ENCODE results near the gene ADAMTS14. TPM values are rescaled to one million over a fixed set of nuclear protein-coding genes. Genes with fewer than 3 reads are reported as not detected.

ADAMTS14 gene
- total RNA-seq, 1 experiment from 2014 or later, result 0.14 TPM

DNA sequence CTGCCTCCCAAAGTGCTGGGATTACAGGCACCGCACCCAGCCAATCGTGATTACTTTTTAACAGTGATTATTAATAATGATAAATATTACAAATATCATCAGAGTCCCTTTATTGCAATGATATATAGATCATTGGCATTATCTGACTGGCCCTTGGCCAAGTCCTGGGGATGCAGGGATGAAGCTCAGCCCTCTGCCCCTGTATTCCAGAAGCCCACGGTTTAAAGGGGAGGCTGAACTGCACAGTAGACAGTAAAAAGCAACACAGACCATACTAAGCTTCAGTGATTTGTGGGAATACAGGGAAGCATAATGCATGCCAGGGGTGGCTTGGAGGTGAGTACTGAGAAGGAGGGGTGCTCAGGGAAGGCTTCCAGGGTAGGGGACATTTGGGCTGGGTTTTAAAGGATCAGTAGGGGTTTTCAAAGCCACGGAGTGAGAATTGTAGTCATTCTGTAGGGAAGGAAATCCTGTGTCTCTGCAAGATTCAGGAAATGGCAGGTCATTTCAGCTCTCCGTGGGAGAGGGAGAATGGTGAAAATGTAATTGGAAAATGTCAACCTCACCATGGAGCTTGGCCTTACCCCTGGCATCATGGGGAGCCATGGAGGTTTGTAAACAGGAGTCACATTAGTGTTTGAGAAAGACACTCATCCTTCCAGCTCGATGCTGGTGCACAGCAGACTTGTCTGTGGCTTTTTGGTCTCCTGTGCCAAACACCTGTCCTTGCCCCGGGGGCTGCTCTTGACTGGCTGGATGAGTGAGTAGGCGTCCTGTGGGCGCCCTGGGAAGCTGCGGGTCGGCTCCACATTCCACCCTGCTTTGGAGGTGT lies 8.8 kb downstream of the ADAMTS14 start:
- TF ChIP-seq, protein P1, sequence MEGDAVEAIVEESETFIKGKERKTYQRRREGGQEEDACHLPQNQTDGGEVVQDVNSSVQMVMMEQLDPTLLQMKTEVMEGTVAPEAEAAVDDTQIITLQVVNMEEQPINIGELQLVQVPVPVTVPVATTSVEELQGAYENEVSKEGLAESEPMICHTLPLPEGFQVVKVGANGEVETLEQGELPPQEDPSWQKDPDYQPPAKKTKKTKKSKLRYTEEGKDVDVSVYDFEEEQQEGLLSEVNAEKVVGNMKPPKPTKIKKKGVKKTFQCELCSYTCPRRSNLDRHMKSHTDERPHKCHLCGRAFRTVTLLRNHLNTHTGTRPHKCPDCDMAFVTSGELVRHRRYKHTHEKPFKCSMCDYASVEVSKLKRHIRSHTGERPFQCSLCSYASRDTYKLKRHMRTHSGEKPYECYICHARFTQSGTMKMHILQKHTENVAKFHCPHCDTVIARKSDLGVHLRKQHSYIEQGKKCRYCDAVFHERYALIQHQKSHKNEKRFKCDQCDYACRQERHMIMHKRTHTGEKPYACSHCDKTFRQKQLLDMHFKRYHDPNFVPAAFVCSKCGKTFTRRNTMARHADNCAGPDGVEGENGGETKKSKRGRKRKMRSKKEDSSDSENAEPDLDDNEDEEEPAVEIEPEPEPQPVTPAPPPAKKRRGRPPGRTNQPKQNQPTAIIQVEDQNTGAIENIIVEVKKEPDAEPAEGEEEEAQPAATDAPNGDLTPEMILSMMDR (IDR thresholded peaks at IDR 0.05; ENCODE audit: unreplicated experiment), result no peak
- DNase-seq, result no peak
- Mint-ChIP-seq H3K4me1 (ENCODE audit: low read depth, unreplicated experiment) (no peaks in the 10 kb centered on the region), H3K36me3 (ENCODE audit: insufficient read depth, unreplicated experiment) (no peaks in the 10 kb centered on the region), H3K27ac (ENCODE audit: unreplicated experiment) (no peak overlapping the region), H3K27me3 (ENCODE audit: unreplicated experiment) (peaks cover 45% of the 10 kb centered on the region), H3K4me3 (ENCODE audit: low read depth, unreplicated experiment) (no peak overlapping the region), H3K9me3 (ENCODE audit: low read depth, unreplicated experiment) (no peaks in the 10 kb centered on the region)
- intact Hi-C loops (cut with micrococcal nuclease; ENCODE audit: unreplicated experiment), result no loop called here
- BruUV-seq (replicated peaks), result no TSS peak
- CTCF ChIA-PET, result interaction anchor here (0.6 kb wide), 1 partner anchor 1345 kb away, joined by 3 read pairs; no protein-coding TSS in a partner anchor

DNA sequence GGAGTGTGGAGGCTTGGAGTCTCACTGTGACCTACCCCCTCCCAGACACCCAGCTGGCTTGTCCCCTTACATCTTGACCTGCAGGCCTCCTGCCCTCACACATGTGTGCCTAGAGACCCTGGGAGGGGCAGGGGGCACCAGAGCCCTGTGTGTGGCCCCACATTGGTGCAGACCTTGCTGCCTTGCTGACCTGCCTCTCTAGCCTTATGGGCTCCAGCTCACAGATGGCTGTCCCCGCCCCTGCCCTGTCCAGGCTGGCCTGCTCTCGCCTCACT lies 9.4 kb downstream of the ADAMTS14 start:
- CTCF ChIA-PET, result no interaction called here
- intact Hi-C loops (cut with micrococcal nuclease; ENCODE audit: unreplicated experiment), result no loop called here
- H3K9me3 Mint-ChIP-seq (ENCODE audit: low read depth, unreplicated experiment), result no peaks in the 10 kb centered on the region
- no peak overlapping the region for H3K27ac Mint-ChIP-seq (ENCODE audit: unreplicated experiment)
- no peaks in the 10 kb centered on the region for H3K4me1 Mint-ChIP-seq (ENCODE audit: low read depth, unreplicated experiment)
- TF ChIP-seq, protein P1 (IDR thresholded peaks at IDR 0.05; ENCODE audit: unreplicated experiment), result no peak
- peaks cover 39% of the 10 kb centered on the region for H3K27me3 Mint-ChIP-seq (ENCODE audit: unreplicated experiment)
- H3K36me3 Mint-ChIP-seq (ENCODE audit: insufficient read depth, unreplicated experiment), result no peaks in the 10 kb centered on the region
- BruUV-seq (replicated peaks), result no TSS peak
- no peak for DNase-seq
- no peak overlapping the region for H3K4me3 Mint-ChIP-seq (ENCODE audit: low read depth, unreplicated experiment)

DNA sequence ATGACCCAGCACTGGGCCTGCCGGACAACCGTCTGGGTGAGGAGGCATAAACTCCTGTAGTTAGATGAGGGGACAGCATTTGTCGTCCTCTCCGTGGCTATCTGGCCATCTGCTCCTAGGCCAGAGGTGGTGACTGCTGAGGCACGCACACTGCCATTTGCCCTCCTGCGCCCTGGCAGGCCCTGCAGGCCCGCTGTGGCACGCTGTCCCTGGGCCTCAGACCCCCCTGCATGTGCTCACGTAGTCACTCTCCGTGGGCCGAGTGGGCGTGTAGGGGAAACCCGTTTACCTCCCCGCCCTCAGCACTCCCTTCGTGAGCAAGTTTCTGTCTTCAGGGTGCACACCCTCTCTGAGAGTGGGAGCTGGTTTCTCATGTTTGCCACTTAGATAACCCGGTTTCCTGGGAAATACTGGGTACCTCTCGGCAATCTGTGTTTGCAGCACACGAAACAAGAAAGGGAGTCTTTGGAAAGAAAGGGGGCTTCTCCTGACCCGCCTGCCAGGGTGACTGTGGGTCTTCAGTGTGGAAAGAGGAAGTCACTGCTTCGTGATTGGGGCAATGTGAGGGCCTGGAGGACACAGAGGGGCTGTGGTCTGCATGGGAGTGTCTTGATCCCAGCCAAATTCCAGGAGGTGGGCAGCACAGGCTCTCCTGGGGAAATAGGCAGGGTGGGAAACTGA lies 10.8 kb downstream of the ADAMTS14 start:
- TF ChIP-seq, protein P1 (IDR thresholded peaks at IDR 0.05; ENCODE audit: unreplicated experiment), result no peak
- H3K9me3 Mint-ChIP-seq (ENCODE audit: low read depth, unreplicated experiment), result no peaks in the 10 kb centered on the region
- intact Hi-C loops (cut with micrococcal nuclease; ENCODE audit: unreplicated experiment), result no loop called here
- no peaks in the 10 kb centered on the region for H3K4me1 Mint-ChIP-seq (ENCODE audit: low read depth, unreplicated experiment)
- no peak overlapping the region for H3K4me3 Mint-ChIP-seq (ENCODE audit: low read depth, unreplicated experiment)
- no TSS peak for BruUV-seq (replicated peaks)
- no peak overlapping the region for H3K27ac Mint-ChIP-seq (ENCODE audit: unreplicated experiment)
- no peaks in the 10 kb centered on the region for H3K36me3 Mint-ChIP-seq (ENCODE audit: insufficient read depth, unreplicated experiment)
- H3K27me3 Mint-ChIP-seq (ENCODE audit: unreplicated experiment), result peaks cover 38% of the 10 kb centered on the region
- CTCF ChIA-PET, result no interaction called here
- no peak for DNase-seq

DNA sequence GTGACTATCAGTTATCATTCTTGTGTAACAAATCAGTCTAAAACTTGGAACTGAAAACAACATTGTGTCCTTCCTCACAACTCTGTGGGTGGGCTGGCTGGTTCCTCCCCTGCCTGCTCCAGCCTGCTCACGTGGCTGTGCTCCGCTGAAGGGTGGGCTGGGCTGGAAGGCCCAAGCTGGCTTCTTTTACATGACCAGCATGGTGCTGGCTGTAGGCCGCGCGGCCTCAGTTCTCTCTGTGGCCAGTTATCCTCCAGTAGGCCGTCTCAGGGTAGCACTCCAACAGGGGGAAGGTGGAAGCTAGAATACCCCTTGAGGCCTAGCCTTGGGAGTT lies 11.3 kb downstream of the ADAMTS14 start:
- Mint-ChIP-seq H3K27ac (ENCODE audit: unreplicated experiment) (no peak overlapping the region), H3K27me3 (ENCODE audit: unreplicated experiment) (peaks cover 33% of the 10 kb centered on the region), H3K4me3 (ENCODE audit: low read depth, unreplicated experiment) (no peak overlapping the region), H3K4me1 (ENCODE audit: low read depth, unreplicated experiment) (no peaks in the 10 kb centered on the region), H3K9me3 (ENCODE audit: low read depth, unreplicated experiment) (no peaks in the 10 kb centered on the region), H3K36me3 (ENCODE audit: insufficient read depth, unreplicated experiment) (no peaks in the 10 kb centered on the region)
- intact Hi-C loops (cut with micrococcal nuclease; ENCODE audit: unreplicated experiment), result no loop called here
- CTCF ChIA-PET, result no interaction called here
- TF ChIP-seq, protein P1 (IDR thresholded peaks at IDR 0.05; ENCODE audit: unreplicated experiment), result no peak
- DNase-seq, result no peak
- no TSS peak for BruUV-seq (replicated peaks)
